HG03439 (cell line): ENCODE results near the gene FHOD3.

ENCODE experiments used
- ATAC-seq: cut with Tn5 transposase; IDR thresholded peaks from one replicate; pipeline ENCODE4 v1.9.1; 2021; ENCODE audit warnings: mild to moderate bottlenecking, moderate library complexity; ENCODE audit not compliant: unreplicated experiment

The FHOD3 gene

DNA sequence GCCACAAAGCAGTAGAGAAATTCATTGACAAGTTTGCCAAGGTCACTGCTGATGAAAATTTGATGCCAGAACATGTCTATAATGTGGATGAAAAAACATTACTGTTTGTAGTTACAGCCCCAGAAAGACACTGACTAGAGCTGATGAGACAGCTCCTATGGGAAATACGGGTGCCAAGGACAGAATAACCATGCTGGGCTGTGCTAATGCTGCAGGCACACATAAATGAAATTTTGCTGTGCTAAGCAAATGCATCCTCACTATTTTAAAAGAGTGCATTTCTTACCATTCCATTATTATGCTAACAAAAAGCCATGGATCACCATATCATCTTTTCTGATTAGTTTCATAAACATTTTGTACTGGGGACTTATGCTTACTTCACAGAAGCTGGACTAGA lies 208.2 kb downstream of the FHOD3 start:
- ATAC-seq: no peak

DNA sequence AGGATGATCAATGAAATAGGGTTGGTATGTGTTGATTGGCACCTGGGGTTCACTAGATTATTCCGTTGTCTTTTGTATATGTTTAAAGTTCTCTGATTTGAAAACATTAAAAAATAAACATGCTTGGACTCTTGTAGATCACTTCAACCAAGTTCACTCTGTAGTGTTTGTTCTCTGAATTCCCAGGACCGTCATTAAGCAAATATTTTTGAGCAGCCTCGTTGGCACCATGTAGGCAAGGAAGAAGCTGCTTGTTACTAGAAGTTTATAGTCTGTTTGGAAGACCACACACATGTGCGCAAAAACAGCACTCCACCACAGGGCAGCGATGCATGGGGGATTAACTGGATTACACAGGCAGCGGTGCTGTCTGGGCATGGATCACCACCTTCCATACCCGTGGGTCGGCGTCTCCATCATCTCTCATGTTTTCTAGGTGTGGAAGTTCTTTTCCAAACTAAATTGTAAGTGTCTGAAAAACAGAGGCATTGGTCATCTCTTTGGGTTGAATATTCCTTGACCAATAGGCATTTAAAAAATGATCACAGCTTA lies 212.2 kb downstream of the FHOD3 start:
- ATAC-seq: no peak

- ATAC-seq: no peak
Observed at GRCh38 chr18:36511791-36512352, 214.4 kb downstream of the FHOD3 start.

- ATAC-seq: no peak
Observed at GRCh38 chr18:36513556-36513955, 216.0 kb downstream of the FHOD3 start.

DNA sequence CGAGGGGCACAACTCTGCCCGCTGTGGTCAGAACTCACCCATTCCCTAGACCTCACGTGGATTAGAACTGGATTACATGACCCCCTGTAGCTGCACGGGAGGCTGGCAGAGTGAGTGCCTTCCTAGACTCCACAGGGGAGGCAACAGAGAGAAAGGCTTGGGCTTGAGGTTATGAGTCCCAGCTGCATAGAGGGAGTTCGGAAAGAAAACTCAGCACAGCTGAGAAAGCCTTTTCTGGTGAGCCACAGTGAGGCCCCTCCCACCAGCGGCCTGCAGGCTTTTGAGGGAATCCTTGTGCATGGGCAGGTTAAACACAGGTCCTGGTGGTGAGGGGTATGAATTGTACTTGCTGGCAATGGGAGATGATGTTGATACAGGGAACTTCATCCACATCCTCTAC lies 217.3 kb downstream of the FHOD3 start:
- ATAC-seq: no peak

DNA sequence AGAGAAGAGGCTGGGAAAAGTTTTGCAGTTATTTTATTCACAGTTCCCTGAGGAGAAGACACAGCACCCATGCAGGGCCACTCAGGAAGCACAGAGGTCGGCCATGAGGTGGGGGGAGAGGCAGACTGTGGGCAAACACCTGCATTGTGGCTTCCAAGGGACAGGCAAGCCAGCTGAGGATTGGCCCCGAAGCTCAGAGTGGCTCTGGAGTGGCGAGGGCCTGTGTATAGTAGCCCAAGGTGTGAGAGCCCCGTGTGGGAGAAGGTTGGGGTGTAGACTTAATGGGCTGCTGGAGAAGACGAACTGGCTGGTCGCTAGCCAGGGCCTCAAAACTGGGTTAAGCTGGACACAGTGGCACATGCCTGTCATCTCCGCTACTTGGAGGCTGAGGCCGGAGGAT lies 218.7 kb downstream of the FHOD3 start:
- no peak for ATAC-seq

DNA sequence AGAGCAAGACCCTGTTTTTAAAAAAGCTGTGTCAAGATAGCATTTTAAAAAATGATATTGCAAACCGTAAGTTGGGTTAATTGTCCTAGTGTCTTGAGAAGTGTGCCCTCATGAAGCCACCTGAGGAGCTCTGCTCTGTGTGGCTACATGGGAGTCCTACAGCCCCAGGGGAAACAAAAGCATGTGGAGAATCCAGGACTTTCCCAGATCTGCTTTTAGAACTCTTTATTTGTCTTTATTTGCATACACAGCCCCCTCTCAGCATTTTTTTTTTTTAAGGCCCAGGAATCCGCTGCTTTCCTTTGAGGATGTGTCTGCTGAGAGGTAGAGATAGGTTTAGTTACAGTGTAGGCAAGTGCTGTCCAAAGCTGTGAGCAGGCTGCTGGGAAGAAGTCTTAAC lies 219.2 kb downstream of the FHOD3 start:
- no peak for ATAC-seq

DNA sequence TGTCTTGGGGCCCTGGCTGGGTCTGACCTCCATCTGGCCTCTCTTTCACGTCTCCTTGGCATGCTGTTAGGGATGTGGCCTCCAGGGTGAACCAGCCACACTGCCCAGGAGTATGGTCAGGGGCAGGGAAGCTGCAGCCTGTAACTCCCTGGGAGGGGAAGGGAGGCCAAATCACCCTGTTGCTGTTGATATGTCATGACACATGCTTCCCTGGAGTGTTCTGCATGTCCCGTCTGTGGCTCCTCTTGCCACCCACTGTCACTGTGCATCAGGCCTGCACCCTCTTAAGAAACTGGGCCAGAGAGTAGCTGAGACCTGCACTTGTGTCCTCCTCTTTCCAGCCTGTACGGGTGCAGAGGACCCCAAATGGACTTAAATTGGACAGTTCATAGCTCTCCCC lies 221.3 kb downstream of the FHOD3 start:
- no peak for ATAC-seq

- ATAC-seq: no peak
Observed at GRCh38 chr18:36519358-36519757, 221.8 kb downstream of the FHOD3 start.

DNA sequence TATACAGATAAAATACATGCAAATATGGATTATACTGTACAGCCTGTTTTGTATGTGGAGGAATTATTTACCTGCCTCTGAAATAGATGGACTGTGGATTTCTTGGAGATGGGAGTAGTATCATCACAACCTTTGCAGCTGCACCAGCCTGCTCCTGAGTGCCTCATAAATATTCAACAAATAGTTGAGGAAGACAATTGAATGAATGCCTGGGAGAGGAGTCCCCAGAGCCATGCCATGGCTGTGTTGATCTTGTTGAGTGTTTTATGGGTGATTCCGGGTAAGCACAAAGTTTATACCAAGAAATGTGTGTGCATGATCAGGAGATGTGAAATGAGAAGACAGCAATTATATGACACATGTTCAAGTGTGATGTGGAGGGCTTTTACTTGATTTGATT lies 225.0 kb downstream of the FHOD3 start:
- ATAC-seq: no peak

DNA sequence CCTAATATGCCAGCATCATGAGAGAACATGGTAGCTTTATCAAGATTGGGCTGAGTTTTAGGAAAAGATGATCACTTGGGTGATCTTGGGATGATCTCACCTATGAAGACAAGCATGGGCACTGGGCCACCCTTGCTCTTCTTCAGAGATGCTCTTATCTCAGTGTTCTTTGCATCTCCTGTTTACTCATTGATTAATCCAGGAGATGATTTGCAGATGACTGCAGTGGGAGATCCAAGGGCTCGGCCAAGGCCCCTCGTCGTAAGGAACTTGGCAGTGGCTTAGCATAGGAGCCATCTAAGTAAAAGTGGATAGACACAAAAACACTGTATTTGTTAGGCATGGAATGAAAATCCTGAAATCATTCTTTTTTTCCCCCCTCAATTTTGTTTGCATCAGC lies 228.4 kb downstream of the FHOD3 start:
- no peak for ATAC-seq

GRCh38 chr18:36526611-36527010 lies 229.1 kb downstream of the FHOD3 start:
- no peak for ATAC-seq

- ATAC-seq: no peak
Observed at GRCh38 chr18:36527051-36527450, 229.5 kb downstream of the FHOD3 start.

- no peak for ATAC-seq
Observed at GRCh38 chr18:36527740-36528455, 230.4 kb downstream of the FHOD3 start.

GRCh38 chr18:36529747-36530146 lies 232.2 kb downstream of the FHOD3 start:
- ATAC-seq: no peak

- ATAC-seq: no peak
Observed at GRCh38 chr18:36530676-36531405, 233.3 kb downstream of the FHOD3 start.

GRCh38 chr18:36531636-36532035 lies 234.1 kb downstream of the FHOD3 start:
- ATAC-seq: no peak

DNA sequence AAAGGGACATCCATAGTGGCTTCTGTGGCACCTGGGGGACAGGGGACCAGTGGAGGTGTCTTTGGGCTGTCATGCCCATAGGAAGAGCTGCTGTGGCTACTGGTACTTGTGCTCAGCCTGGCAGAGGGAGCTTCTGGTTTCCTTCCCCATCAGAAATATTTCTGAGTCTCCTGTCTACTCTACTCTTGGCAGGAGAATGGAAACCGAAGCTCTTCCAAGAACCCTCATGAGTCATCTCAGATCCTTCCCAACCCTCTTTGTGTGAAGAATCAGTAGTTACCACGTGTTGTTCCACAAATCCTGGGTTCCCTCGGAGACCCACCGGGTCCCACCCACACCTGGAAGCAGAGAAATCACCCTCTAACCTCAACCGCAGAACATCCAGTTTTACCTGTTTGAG lies 234.9 kb downstream of the FHOD3 start:
- no peak for ATAC-seq

DNA sequence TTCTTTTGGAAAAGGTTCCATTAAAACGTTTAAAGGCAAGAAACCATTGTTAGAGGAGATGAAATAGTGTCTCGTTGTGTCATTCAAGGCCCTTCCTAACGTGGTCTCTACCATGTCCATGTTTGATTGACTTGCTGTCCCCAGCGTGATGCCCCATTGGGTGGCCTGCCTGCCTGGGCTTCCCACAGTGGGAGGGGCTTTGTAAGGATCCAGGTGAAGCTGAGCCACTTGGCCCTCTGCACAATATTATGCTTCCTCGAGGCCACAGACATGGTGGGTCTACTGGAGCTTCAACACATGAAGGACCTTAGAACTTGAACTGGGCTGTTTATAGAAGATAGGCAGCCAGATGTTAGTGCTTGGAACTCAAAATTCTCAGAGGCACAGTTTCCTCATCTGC lies 235.3 kb downstream of the FHOD3 start:
- no peak for ATAC-seq

- no peak for ATAC-seq
Observed at GRCh38 chr18:36533446-36534153, 236.1 kb downstream of the FHOD3 start.

DNA sequence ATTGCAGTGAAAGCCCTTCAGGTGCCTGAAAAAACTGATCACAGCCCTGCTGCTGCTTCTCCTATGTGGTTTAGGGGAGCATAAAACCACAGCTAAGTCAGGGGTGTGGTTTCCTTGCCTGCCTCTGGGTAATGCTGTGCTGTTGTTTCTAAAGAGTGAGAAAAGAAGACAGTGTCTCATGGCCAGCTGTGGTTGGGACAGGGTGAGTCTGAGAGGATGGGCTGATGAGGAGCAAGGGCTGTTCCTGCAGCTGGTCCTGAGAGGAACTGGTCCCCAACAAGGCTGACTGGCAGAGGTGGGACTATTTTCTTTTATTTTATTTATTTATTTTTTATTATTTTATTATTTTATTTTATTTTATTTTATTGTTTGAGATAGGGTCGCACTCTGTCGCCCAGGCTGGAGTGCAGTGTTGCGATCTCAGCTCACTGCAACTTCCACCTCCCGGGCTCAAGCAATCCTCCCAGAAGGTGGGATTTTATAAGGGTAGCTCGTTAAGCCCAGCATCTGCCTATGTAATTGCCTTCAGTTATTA lies 236.7 kb downstream of the FHOD3 start:
- no peak for ATAC-seq
